H1 (cell line): ENCODE data around the gene RETREG1. TPM values are rescaled to one million over a fixed set of nuclear protein-coding genes. Genes with fewer than 3 reads are reported as not detected.

Experiments
- CEBPB ChIP-seq: IDR thresholded peaks from 2 replicates; pipeline ENCODE4 v1.6.1; 2012; ENCODE audit warnings: low read depth, low read length
- RAD21 ChIP-seq, 2 experiments: IDR thresholded peaks in 1 of 2; conservative IDR thresholded peaks in 1 of 2; 2 replicates each; pipeline ENCODE4 v1.6.1; 2011; ENCODE audit warnings: low read depth in 2 of 2, low read length in 2 of 2, improper control_type of control experiment in 1 of 2, inconsistent platforms in 1 of 2, mild to moderate bottlenecking in 1 of 2, moderate library complexity in 1 of 2
- RBBP5 ChIP-seq: IDR thresholded peaks from 2 replicates; pipeline ENCODE4 v1.7.1; 2012; ENCODE audit warnings: low read depth, mild to moderate bottlenecking, inconsistent platforms, low read length, moderate library complexity, borderline replicate concordance
- polyA plus RNA-seq, 7 experiments: library from polyadenylated mRNA; depleted of rRNA in 3 of 7; stranded (reverse) in 5 of 7; unstranded in 2 of 7; fragments of >200 nt in 5 of 7; fragments of 200-250 nt in 2 of 7; gene quantifications; 1 replicate in 5 of 7; 2 replicates in 1 of 7; 4 replicates in 1 of 7; pipeline versions ENCODE4 v1.2.1 to v1.2.3, GENCODE V29; 2011 to 2013; ENCODE audit warnings: missing spikeins in 2 of 7, mixed read lengths in 2 of 7
- total RNA-seq: library from RNA; stranded (reverse); fragmentation: NEBNext Ultra II Directional; extraction: Animal tissue kit (Norgen Biotek cat#: 25700); gene quantifications from 2 replicates; pipeline ENCODE4 v1.2.1, GENCODE V29; 2021
- TF ChIP-seq, protein P1 (sequence below), 3 experiments: IDR thresholded peaks; 1 replicate in 2 of 3; 2 replicates in 1 of 3; pipeline versions ENCODE4 v1.5.1 to v1.6.1; 2011; ENCODE audit warnings: low read length in 3 of 3, mild to moderate bottlenecking in 3 of 3, inconsistent platforms in 2 of 3, low read depth in 1 of 3, moderate library complexity in 1 of 3; ENCODE audit not compliant: insufficient read depth in 1 of 3; ENCODE audit errors: control extremely low read depth in 1 of 3

Gene RETREG1
- total and polyA plus RNA-seq, 2 of the 8 experiments (the other 6 are each of a cell fraction or from before 2014, with no cell fraction given): 0.62 to 1.9 TPM

- TF ChIP-seq CEBPB (no peak), RBBP5 (no peak), RAD21 (IDR thresholded peaks at IDR 0.05 in 1 of 2, conservative IDR thresholded peaks at IDR 0.05 in 1 of 2; ENCODE audit: low read depth in 2 of 2, low read length in 2 of 2) (peak; percentile 62 to 72)
- TF ChIP-seq, protein P1, sequence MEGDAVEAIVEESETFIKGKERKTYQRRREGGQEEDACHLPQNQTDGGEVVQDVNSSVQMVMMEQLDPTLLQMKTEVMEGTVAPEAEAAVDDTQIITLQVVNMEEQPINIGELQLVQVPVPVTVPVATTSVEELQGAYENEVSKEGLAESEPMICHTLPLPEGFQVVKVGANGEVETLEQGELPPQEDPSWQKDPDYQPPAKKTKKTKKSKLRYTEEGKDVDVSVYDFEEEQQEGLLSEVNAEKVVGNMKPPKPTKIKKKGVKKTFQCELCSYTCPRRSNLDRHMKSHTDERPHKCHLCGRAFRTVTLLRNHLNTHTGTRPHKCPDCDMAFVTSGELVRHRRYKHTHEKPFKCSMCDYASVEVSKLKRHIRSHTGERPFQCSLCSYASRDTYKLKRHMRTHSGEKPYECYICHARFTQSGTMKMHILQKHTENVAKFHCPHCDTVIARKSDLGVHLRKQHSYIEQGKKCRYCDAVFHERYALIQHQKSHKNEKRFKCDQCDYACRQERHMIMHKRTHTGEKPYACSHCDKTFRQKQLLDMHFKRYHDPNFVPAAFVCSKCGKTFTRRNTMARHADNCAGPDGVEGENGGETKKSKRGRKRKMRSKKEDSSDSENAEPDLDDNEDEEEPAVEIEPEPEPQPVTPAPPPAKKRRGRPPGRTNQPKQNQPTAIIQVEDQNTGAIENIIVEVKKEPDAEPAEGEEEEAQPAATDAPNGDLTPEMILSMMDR (IDR thresholded peaks at IDR 0.05; ENCODE audit: control extremely low read depth in 1 of 3, insufficient read depth in 1 of 3, low read depth in 1 of 3, low read length in 3 of 3): peak in 2 of 3 experiments; percentile 13 to 42; a peak in 3 of 4 replicates
Measured at GRCh38 chr5:16453609-16454008, 163.2 kb downstream of the RETREG1 start (continued).
